ENCODE data around the gene TGFB1. TPM values are rescaled to one million over a fixed set of nuclear protein-coding genes. Genes with fewer than 3 reads are reported as not detected.

TGFB1 gene
- total and polyA plus RNA-seq, 2 of the 13 experiments (the other 11 are each of a cell fraction or from before 2014, with no cell fraction given), result 4.1 to 5.4 TPM

GRCh38 chr19:41325947-41326706 lies 27.6 kb downstream of the TGFB1 start (continued):
- no peak for TF ChIP-seq ZNF570 (CRISPR knock-in tag; IDR thresholded peaks at IDR 0.05; ENCODE audit: borderline replicate concordance)
- TF ChIP-seq ZNF333 (CRISPR knock-in tag; IDR thresholded peaks at IDR 0.05; ENCODE audit: borderline replicate concordance), result no peak
- TF ChIP-seq PAF1 (CRISPR knock-in tag; IDR thresholded peaks at IDR 0.05), result no peak
- no peak for TF ChIP-seq ZBTB46 (CRISPR knock-in tag; IDR thresholded peaks at IDR 0.05; ENCODE audit: borderline replicate concordance)
- 0 out of 2 replicates have a peak, but pooled peaks have one; percentile 7 for TF ChIP-seq ZNF772 (CRISPR knock-in tag; IDR thresholded peaks at IDR 0.05)
- no peak for TF ChIP-seq FOXA1 (IDR thresholded peaks at IDR 0.05)
- peak; percentile 62 for TF ChIP-seq FOXA1 (CRISPR knock-in tag; IDR thresholded peaks at IDR 0.05)
- no peak for TF ChIP-seq ZSCAN31 (CRISPR knock-in tag; IDR thresholded peaks at IDR 0.05; ENCODE audit: low read depth)
- TF ChIP-seq ZNF260 (CRISPR knock-in tag; IDR thresholded peaks at IDR 0.05; ENCODE audit: borderline replicate concordance, low read depth), result no peak
- TF ChIP-seq, protein P1, sequence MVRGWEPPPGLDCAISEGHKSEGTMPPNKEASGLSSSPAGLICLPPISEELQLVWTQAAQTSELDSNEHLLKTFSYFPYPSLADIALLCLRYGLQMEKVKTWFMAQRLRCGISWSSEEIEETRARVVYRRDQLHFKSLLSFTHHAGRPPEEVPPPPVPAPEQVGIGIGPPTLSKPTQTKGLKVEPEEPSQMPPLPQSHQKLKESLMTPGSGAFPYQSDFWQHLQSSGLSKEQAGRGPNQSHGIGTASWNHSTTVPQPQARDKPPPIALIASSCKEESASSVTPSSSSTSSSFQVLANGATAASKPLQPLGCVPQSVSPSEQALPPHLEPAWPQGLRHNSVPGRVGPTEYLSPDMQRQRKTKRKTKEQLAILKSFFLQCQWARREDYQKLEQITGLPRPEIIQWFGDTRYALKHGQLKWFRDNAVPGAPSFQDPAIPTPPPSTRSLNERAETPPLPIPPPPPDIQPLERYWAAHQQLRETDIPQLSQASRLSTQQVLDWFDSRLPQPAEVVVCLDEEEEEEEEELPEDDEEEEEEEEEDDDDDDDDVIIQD (CRISPR knock-in tag; IDR thresholded peaks at IDR 0.05; ENCODE audit: low read depth), result no peak
- TF ChIP-seq ZNF451 (CRISPR knock-in tag; IDR thresholded peaks at IDR 0.05), result no peak
- TF ChIP-seq NR3C1 (CRISPR knock-in tag; IDR thresholded peaks at IDR 0.05), result no peak
- TF ChIP-seq, protein P2, sequence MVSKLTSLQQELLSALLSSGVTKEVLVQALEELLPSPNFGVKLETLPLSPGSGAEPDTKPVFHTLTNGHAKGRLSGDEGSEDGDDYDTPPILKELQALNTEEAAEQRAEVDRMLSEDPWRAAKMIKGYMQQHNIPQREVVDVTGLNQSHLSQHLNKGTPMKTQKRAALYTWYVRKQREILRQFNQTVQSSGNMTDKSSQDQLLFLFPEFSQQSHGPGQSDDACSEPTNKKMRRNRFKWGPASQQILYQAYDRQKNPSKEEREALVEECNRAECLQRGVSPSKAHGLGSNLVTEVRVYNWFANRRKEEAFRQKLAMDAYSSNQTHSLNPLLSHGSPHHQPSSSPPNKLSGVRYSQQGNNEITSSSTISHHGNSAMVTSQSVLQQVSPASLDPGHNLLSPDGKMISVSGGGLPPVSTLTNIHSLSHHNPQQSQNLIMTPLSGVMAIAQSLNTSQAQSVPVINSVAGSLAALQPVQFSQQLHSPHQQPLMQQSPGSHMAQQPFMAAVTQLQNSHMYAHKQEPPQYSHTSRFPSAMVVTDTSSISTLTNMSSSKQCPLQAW (CRISPR knock-in tag; IDR thresholded peaks at IDR 0.05), result peak; percentile 25; the same call in 1 of the 2 replicates
- TF ChIP-seq, protein P3, sequence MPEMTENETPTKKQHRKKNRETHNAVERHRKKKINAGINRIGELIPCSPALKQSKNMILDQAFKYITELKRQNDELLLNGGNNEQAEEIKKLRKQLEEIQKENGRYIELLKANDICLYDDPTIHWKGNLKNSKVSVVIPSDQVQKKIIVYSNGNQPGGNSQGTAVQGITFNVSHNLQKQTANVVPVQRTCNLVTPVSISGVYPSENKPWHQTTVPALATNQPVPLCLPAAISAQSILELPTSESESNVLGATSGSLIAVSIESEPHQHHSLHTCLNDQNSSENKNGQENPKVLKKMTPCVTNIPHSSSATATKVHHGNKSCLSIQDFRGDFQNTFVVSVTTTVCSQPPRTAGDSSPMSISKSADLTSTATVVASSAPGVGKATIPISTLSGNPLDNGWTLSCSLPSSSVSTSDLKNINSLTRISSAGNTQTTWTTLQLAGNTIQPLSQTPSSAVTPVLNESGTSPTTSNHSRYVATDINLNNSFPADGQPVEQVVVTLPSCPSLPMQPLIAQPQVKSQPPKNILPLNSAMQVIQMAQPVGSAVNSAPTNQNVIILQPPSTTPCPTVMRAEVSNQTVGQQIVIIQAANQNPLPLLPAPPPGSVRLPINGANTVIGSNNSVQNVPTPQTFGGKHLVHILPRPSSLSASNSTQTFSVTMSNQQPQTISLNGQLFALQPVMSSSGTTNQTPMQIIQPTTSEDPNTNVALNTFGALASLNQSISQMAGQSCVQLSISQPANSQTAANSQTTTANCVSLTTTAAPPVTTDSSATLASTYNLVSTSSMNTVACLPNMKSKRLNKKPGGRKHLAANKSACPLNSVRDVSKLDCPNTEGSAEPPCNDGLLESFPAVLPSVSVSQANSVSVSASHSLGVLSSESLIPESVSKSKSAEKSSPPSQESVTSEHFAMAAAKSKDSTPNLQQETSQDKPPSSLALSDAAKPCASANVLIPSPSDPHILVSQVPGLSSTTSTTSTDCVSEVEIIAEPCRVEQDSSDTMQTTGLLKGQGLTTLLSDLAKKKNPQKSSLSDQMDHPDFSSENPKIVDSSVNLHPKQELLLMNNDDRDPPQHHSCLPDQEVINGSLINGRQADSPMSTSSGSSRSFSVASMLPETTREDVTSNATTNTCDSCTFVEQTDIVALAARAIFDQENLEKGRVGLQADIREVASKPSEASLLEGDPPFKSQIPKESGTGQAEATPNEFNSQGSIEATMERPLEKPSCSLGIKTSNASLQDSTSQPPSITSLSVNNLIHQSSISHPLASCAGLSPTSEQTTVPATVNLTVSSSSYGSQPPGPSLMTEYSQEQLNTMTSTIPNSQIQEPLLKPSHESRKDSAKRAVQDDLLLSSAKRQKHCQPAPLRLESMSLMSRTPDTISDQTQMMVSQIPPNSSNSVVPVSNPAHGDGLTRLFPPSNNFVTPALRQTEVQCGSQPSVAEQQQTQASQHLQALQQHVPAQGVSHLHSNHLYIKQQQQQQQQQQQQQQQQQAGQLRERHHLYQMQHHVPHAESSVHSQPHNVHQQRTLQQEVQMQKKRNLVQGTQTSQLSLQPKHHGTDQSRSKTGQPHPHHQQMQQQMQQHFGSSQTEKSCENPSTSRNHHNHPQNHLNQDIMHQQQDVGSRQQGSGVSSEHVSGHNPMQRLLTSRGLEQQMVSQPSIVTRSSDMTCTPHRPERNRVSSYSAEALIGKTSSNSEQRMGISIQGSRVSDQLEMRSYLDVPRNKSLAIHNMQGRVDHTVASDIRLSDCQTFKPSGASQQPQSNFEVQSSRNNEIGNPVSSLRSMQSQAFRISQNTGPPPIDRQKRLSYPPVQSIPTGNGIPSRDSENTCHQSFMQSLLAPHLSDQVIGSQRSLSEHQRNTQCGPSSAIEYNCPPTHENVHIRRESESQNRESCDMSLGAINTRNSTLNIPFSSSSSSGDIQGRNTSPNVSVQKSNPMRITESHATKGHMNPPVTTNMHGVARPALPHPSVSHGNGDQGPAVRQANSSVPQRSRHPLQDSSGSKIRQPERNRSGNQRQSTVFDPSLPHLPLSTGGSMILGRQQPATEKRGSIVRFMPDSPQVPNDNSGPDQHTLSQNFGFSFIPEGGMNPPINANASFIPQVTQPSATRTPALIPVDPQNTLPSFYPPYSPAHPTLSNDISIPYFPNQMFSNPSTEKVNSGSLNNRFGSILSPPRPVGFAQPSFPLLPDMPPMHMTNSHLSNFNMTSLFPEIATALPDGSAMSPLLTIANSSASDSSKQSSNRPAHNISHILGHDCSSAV (CRISPR knock-in tag; IDR thresholded peaks at IDR 0.05; ENCODE audit: borderline replicate concordance), result no peak
- 0 out of 2 replicates have a peak, but pooled peaks have one; percentile 38 for TF ChIP-seq ZBTB7A (CRISPR knock-in tag; IDR thresholded peaks at IDR 0.05)
- no peak for TF ChIP-seq NFE2L1 (CRISPR knock-in tag; IDR thresholded peaks at IDR 0.05; ENCODE audit: borderline replicate concordance)

Data from HepG2 (cell line).